Lower lobe of right lung (tissue), 2 donors: ENCODE results near the gene LRRN4. TPM values are rescaled to one million over a fixed set of nuclear protein-coding genes. Genes with fewer than 3 reads are reported as not detected.

ENCODE experiments used
- ATAC-seq, 2 donors: fragments of 200-7000 bp; cut with Tn5 transposase; one replicate each; pipeline ENCODE4 v1.9.1; 2020 to 2022; ENCODE audit warnings: mild to moderate bottlenecking in 2 of 2, moderate library complexity in 2 of 2
- DNase-seq: peaks from one replicate; pipeline ENCODE4 v3.0.0-alpha.2; 2020
- H3K27ac ChIP-seq: fragments of 200-600 bp; one replicate; pipeline ENCODE4 v1.8.0; 2022
- H3K27me3 ChIP-seq: fragments of 200-600 bp; one replicate; pipeline ENCODE4 v1.8.0; 2022; ENCODE audit warnings: low read depth
- H3K36me3 ChIP-seq: fragments of 200-600 bp; one replicate; pipeline ENCODE4 v1.8.0; 2022; ENCODE audit warnings: mild to moderate bottlenecking
- H3K4me1 ChIP-seq: fragments of 200-600 bp; one replicate; pipeline ENCODE4 v1.8.0; 2022
- H3K4me3 ChIP-seq: fragments of 200-600 bp; one replicate; pipeline ENCODE4 v1.8.0; 2022; ENCODE audit warnings: mild to moderate bottlenecking
- H3K9me3 ChIP-seq: fragments of 200-600 bp; one replicate; pipeline ENCODE4 v1.8.0; 2022
- CTCF ChIP-seq: fragments of 200-600 bp; IDR thresholded peaks from one replicate; pipeline ENCODE4 v1.8.0; 2022; ENCODE audit warnings: antibody characterized with exemption, mild to moderate bottlenecking
- intact Hi-C: fragments of 100-400 bp; cut with DNase I; formaldehyde crosslinking; loops from one replicate; pipeline ENCODE4 v1.11.0; 2022
- total RNA-seq: library from RNA; stranded (reverse); fragmentation: NEBNext Ultra II Directional; extraction: Animal tissue kit (Norgen Biotek cat#: 25700); gene quantifications from one replicate; pipeline ENCODE4 v1.2.1, GENCODE V29; 2021
- donor health status: DM: no; HTN: yes; CAD: no; lungs with severe emphysema.

Gene LRRN4
- total RNA-seq, 1 donor from 2014 or later = 42.6 TPM

DNA sequence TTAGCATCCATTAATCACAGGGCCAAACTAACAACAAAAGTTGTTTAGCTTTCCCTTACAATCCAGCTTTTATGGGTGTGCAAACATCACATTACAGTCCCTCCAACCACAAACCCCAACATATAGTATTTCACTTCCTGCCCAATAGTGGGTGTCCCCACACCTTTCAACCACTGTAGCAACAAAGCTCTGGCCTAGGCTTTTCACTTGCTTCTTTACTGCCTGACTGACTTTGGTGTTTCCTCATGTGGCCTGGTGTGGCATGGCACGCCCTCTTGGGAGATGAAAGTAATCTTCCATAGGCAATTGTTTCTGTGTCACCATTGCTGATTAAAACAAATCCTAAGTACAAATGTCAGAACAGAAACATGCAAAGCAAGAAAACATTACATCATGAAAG is 57.1 kb downstream of the LRRN4 start:
- intact Hi-C loops = no loop called here
- ATAC-seq = peak; percentile 35 to 63
- H3K27me3 ChIP-seq = no peaks in the 10 kb centered on the region
- H3K4me1 ChIP-seq = no peaks in the 10 kb centered on the region
- DNase-seq = no peak
- no peaks in the 10 kb centered on the region for H3K9me3 ChIP-seq
- TF ChIP-seq CTCF = no peak
- no peak overlapping the region for H3K27ac ChIP-seq
- peaks cover 7% of the 10 kb centered on the region for H3K36me3 ChIP-seq
- no peak overlapping the region for H3K4me3 ChIP-seq

GRCh38 chr20:5991623-5992441 is 62.0 kb downstream of the LRRN4 start:
- Histone ChIP-seq H3K4me3 (no peak overlapping the region), H3K9me3 (no peaks in the 10 kb centered on the region), H3K27me3 (no peaks in the 10 kb centered on the region), H3K4me1 (no peaks in the 10 kb centered on the region), H3K36me3 (peaks cover 32% of the 10 kb centered on the region), H3K27ac (no peak overlapping the region)
- ATAC-seq (no peak), DNase-seq (no peak)
- intact Hi-C loops = no loop called here
- no peak for TF ChIP-seq CTCF

DNA sequence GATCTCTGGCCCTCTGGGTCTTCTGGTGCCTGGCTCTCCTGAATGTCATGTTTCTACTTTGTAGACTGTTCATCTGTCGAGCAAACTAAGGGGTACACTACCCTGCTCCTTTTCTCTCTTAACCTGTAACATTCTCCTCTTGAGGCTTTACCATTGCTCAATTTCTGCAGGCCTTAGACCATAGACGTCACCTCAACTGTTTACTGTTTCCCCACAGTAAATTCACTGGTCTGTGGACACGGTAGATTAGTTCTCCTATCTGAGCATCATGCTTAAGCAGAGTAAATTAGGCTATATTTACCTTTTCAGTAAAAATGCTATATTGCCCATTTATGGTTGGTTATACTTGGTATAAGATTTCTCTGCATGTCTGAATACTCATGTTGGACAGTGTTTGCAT is 62.9 kb downstream of the LRRN4 start:
- intact Hi-C loops = no loop called here
- ATAC-seq (no peak), DNase-seq (no peak)
- Histone ChIP-seq H3K4me1 (no peaks in the 10 kb centered on the region), H3K27ac (no peak overlapping the region), H3K4me3 (no peak overlapping the region), H3K9me3 (no peaks in the 10 kb centered on the region), H3K36me3 (peaks cover 37% of the 10 kb centered on the region), H3K27me3 (no peaks in the 10 kb centered on the region)
- TF ChIP-seq CTCF = no peak

Other genes starting within 250 kb of the LRRN4 start
- 0.15 TPM for gene CHGB, start 142.6 kb downstream of the LRRN4 start, total RNA-seq
- gene TRMT6, start 103.5 kb downstream of the LRRN4 start, total RNA-seq = 11.0 TPM
- gene MCM8, start 103.4 kb downstream of the LRRN4 start, total RNA-seq = 6.0 TPM
- 47.9 TPM for gene CRLS1, start 47.9 kb downstream of the LRRN4 start, total RNA-seq
- 1.4 TPM for gene FERMT1, start 69.0 kb upstream of the LRRN4 start, total RNA-seq